ENCODE results near the gene CEP295NL.

CEP295NL gene

GRCh38 chr17:78864117-78864516 is 38.9 kb downstream of the CEP295NL start:
- DNase-seq (ENCODE audit: low spot score) = no peak

GRCh38 chr17:78862073-78863023 is 40.7 kb downstream of the CEP295NL start:
- DNase-seq (ENCODE audit: low spot score) = peak; percentile 88

- DNase-seq (ENCODE audit: low spot score) = no peak
These were observed 41.8 kb downstream of the CEP295NL start for GRCh38 chr17:78861229-78861628.

- DNase-seq (ENCODE audit: low spot score) = no peak
These were observed 44.0 kb downstream of the CEP295NL start for GRCh38 chr17:78859051-78859450.

GRCh38 chr17:78857266-78857665 is 45.7 kb downstream of the CEP295NL start:
- no peak for DNase-seq (ENCODE audit: low spot score)

GRCh38 chr17:78855561-78856165 is 47.3 kb downstream of the CEP295NL start:
- DNase-seq (ENCODE audit: low spot score) = no peak

- no peak for DNase-seq (ENCODE audit: low spot score)
These were observed 48.5 kb downstream of the CEP295NL start for GRCh38 chr17:78854508-78854907.

GRCh38 chr17:78853926-78854394 is 49.0 kb downstream of the CEP295NL start:
- no peak for DNase-seq (ENCODE audit: low spot score)

- no peak for DNase-seq (ENCODE audit: low spot score)
These were observed 50.3 kb downstream of the CEP295NL start for GRCh38 chr17:78852709-78853121.

- DNase-seq (ENCODE audit: low spot score) = no peak
These were observed 54.0 kb downstream of the CEP295NL start for GRCh38 chr17:78849026-78849425.

- DNase-seq (ENCODE audit: low spot score) = no peak
These were observed 55.9 kb downstream of the CEP295NL start for GRCh38 chr17:78847052-78847451.

- no peak for DNase-seq (ENCODE audit: low spot score)
These were observed 58.5 kb downstream of the CEP295NL start for GRCh38 chr17:78844301-78845005.

- peak; percentile 39 for DNase-seq (ENCODE audit: low spot score)
These were observed 60.0 kb downstream of the CEP295NL start for GRCh38 chr17:78842881-78843565.

GRCh38 chr17:78840780-78841611 is 62.0 kb downstream of the CEP295NL start, which contains the start of gene USP36:
Gene USP36 (minus strand): TSS chr17:78840814. CDS start chr17:78836363, 4,451 bp downstream.
- DNase-seq (ENCODE audit: low spot score) = peak; percentile 99

All from AG08396 (cell line).